COR-L47 (cell line): ENCODE data around the gene JAGN1.
A peak's percentile ranks its signal among the peaks of the same experiment; 100 is the strongest.
"Not testable (repeated sequence)": the region's sequence is repeated elsewhere in the genome, so short reads cannot be mapped to it uniquely, and the experiment has no call there.

Experiments
- DNase-seq: peaks from one replicate; lab custom pipeline; 2025; lab: John Stamatoyannopoulos, UW

JAGN1 gene

DNA sequence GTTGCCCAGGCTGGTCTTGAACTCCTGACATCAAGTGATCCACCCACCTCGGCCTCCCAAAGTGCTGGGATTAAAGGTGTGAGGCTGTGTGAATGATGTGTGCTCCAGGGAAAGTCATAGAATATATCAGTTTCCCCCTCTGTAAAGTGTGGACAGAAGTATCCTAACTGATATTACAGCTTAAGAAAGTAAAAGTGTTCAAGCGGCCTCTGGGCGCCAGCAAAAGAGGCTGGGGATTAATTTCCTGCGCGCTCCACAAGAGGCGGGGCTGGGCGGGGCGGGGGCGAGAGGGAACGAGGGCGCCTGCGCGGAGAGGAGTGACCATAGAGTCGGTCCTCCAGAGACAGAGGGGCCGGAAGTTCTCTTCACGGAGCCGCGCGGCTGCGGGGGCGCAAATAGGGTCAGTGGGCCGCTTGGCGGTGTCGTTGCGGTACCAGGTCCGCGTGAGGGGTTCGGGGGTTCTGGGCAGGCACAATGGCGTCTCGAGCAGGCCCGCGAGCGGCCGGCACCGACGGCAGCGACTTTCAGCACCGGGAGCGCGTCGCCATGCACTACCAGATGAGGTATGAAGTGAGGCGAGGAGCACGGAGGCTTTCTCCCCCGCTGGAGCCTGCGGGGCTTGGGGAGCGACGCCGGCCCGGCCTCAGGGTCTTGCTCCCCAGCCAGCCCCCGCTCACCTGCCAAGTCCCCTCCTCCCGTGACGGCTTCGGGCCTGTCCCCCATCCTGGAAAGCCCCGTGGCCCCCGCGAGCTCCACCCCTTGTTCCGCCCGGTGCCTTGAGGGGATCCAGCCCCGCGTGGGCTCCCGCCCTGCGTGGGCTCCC, at the start of gene JAGN1:
Gene JAGN1 (plus strand): TSS at position 362 of the 823 bp plus-strand sequence. CDS start 113 bp downstream, at position 475.
- DNase-seq = peak; percentile 47

DNA sequence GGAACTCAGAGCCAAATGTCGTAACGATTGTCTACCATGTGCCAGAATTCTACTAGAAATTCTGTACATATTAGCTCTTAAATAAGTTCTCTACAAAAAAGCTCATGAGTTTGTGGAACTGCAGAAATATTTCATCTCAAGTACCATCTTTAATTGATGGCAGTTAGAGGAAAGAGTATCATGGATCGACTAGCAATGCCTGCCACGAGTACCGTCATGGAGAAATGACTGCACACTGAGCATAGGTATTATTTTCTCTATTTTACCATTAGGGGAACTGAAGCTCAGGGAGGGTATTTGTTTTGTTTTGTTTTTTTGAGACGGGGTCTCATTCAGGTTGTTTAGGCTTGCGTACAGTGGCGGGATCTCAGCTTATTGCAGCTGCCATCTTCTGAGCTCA, 49.4 kb upstream of the JAGN1 start:
- no peak for DNase-seq

DNA sequence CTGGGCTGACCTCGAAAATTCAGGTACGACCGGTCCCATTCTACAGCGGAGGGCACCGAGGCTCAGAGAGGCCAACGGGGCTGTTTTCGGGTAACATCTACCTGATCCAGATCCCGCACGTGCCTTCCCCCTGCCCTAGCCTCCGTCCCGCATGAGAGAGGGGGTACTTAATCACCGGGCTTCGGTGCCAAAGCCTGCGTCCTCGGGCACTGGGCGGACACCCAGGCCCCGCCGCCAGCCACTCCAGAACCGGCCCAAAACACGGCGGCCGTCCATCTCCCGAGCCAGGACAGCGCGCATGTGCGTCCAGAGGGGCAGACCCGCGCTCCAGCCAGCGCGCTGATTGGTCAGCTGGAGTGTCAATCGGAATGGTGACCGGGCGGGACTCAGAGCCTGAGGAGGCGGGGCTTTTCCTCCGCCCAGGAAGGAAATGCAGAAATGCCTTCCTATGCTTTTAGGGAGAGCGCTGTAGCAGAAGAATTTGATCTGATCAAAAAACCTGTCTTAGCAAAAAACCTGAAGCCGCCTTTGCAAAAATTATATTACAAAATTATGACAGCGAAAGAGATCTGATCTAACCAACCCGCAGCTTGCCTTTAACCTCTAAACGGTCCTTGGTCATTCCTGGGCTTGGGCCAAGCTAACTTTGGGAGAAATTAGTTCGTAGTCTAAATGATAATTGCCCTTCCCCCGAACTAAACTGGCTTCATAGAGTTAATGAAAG, 46.5 kb upstream of the JAGN1 start, which contains the start of gene RPUSD3:
Gene RPUSD3 (minus strand): TSS at position 294 of the 724 bp plus-strand sequence. CDS start 18 bp downstream, at position 276.
- peak; percentile 68 for DNase-seq

DNA sequence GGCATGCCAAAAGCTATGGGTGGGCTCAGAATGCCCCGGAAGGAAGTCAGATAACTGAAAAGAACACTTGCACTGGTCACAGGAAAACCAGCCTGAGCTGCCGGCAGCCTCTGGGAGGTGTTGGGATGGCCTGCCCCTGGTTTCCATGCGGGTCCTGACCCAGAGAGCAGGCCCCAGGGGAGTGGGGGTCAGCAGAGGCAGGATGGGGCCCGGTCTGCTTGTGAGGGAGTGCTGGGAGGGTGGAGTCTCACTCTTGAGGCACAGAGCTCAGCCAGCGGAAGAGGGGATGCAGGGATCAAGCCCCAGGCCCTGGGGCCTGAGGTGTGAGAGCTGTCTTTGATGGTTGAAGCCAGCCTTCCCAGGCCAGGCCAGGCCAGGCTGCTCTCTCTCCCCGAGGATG, 44.2 kb upstream of the JAGN1 start:
- DNase-seq = no peak

DNA sequence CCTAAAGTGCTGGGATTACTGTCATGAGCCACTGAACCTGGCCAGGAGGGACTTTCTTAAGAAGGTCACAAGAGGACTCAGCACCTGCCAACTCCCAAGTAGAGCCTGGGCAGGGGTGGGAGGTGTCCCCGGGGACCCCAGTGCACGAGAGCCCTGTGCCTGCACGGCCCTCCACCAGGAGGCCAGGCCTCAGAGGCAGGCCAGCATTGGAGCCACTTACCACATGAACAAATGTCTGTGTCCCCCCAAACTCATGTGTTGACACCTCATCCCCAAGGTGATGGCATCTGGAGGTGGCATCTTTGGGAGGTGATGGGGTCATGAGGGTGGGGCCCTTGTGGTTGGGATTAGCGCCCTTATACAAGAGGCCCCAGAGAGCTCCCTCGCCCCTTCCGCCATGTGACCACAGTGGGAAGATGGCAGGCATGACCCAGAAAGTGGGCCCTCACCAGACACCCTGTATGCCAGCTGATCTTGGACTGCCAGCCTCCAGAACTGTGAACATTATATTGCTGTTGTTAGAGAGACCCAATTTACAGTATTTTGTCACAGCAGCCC, 43.4 kb upstream of the JAGN1 start:
- no peak for DNase-seq

DNA sequence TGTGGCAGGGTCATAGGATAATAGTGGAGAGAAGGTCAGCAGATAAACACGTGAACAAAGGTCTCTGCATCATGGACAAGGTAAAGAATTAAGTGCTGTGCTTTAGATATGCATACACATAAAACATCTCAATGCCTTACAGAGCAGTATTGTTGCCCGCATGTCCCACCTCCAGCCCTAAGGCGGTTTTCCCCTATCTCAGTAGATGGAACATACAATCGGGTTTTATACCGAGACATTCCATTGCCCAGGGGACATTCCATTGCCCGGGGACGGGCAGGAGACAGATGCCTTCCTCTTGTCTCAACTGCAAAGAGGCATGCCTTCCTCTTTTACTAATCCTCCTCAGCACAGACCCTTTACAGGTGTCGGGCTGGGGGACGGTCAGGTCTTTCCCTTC, 42.5 kb upstream of the JAGN1 start:
- not testable (repeated sequence) for DNase-seq

DNA sequence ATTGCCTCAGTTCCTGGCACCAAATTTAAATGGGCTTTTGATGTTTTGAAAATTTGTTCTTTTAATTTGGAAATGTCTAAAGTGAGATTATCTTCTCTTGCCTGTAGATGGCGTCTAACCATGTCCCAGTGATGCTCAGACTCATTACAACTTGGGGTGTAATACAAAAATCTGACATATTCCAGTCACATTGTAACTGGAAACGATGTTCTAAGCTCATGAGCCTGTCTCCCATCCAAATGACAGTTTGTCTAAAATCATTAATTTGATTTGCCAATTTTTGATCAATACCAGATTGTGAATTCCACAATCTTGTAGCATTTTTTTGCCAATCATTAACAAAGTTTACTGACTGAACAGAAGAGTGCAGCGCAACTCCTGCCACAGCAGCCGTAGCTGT, 41.5 kb upstream of the JAGN1 start:
- not testable (repeated sequence) for DNase-seq

DNA sequence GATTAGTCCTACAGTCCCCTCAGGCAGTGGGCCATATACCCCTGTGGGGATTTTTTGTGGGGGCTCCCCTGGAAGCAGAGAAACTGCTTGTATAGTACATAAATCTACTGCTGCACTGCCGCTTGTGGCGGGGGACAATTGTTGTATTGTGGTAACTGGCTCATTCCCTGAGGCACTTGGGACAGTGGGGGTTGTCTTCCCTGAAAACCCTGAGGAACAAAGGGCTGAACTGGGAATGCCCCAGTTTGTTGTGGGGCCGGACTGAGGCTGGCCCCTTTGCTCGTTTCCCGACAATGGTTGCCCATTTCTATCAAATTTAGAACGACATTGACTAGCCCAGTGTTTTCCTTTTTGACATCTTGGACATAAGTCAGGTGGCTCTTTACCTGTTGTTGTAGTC, 39.0 kb upstream of the JAGN1 start:
- DNase-seq = not testable (repeated sequence)

DNA sequence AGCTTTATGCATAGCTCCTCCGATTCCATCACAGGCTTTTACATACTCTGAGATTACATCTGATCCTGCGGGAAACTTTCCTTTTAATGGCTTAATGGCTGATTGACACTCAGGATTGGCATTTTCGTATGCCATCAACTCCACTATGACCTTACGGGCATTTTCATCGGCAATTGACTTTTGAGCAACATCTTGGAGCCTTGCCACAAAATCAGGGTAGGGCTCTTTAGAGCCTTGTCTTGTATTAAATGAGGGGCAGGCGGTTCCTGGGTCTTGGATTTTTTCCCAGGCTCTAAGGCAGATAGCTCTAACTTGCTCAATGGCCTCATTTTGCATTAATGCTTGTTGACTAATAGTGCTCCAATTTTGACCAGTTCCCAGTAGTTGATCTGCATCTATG, 38.5 kb upstream of the JAGN1 start:
- DNase-seq = not testable (repeated sequence)

DNA sequence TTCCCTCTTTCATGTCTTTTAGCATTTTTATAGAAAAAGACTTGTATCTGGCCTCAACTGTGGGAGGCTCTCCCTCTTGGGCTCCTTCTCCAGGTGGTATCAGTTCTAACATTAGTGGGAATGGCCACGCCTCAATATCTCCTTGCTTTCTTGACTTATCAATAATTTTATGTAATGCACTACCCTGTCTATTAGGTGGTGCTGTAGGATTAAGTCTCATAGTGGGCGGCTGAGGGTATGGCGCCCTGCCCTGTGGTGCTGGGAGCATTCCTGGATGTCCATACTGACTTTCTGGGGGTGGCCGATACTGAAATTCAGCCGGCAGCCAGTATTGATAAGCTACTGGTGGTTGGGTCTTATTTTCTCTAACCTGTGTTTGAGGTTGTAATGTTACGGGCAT, 37.9 kb upstream of the JAGN1 start:
- DNase-seq = no peak

DNA sequence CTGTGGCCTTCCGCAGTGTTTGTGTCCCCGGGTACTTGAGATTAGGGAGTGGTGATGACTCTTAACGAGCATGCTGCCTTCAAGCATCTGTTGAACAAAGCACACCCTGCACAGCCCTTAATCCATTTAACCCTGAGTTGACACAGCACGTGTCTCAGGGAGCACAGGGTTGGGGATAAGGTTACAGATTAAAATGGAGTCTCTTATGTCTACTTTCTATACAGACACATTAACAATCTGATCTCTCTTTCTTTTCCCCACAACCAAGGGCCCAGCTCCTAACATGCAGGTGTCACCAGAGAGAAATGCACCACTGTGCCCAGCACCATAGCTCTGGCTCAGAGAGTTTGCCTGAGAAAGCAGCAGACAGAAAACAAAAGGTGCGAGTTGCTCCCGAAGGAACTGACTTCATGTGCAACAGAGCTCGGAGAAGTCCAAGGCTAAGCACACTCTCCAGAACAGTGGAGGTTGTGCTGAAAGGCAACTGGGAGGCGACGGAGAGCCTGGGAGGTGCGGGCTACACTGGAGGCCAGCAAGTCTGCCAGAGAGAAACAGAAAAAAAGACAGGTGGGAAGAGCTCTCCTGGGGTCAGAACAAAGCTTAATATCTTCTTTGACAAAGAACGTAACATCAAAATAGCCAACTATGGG, 36.0 kb upstream of the JAGN1 start:
- DNase-seq = not testable (repeated sequence)

DNA sequence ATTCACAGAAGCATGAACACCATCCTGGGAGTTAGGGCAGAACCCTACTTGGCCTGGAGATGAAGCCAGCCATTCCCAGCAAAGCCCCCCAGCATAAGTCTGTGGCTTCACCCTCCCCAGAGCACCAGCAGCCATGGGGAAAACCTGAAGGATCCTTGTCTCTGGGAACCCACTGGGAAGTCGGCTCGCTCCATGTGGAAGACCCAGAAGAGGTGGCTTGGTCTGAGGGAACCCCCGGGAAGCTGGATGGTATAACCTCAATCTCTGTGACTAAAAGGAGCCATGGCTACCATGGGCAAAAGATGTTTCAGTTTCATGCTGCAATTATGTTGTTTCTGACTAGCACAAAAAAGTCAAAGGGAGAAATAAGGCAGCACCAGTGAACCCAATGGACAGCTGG, 34.8 kb upstream of the JAGN1 start:
- DNase-seq = no peak

DNA sequence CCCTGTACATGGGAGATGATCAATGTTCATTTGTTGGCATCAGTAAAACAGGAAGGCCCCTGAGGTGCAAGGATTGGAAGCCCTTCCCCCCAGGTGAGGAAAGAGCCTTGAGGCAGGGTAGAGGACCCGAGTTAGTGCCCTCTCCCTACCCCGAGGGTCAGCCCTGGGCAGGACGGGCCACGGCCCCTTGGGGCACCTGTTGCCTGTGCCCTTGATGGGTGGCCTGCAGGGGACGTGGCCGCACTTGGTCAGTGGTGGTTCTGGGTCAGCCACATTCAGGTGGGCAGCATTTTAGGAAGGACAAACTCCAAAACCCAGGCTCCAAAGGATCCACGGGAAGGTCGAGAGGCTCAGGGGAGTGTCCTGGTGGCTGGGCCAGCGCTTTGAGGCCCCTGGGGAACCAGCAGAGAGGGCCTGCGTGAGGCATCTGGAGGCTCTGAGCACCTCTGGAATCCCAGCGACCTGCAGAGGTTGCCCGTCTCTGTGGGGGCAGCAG, 30.8 kb upstream of the JAGN1 start:
- no peak for DNase-seq

DNA sequence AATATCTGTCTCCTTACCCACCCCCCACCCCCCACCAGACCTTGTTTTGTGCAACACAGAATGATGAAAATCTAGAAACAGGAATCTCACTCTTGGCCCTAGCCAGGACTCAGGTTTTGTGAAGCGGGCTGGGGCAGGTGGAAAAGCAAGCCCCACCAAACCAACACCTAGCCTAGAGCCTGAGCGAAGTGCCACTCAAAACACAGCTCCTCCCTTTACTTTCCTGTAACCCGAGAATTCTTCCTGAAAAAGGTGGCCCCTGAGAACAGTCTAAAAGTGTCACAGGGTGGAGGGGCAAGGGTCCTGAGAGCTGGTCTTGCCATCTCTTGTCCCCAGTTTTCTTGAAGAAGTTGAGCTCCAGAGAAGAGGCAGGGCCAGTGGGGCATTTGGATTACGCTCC, 29.2 kb upstream of the JAGN1 start:
- DNase-seq = no peak

DNA sequence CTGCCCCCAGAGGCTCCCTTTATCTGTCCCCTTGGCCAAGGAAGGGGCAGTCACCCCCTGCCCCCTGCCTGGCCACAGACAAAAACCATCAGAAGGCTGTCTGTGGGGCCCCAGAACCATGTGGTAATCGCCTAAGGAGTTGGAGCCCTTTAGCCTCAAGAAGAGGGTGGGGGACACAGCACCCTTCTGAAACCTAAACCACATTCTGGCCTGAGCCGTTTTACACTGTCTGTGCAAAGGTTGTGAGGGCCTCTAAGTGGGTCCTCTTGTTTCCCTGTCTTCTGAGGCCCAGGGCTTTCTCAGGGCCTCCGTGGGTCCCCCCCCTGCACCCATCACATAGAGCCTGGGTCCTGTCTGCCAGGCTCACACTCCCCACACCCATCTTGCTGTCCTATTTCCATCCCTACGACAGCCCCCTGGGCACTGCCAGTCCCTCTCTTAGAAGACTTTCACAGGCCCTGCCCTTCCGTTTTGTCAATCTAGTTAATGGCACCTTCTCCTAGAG, 28.7 kb upstream of the JAGN1 start:
- DNase-seq = no peak

DNA sequence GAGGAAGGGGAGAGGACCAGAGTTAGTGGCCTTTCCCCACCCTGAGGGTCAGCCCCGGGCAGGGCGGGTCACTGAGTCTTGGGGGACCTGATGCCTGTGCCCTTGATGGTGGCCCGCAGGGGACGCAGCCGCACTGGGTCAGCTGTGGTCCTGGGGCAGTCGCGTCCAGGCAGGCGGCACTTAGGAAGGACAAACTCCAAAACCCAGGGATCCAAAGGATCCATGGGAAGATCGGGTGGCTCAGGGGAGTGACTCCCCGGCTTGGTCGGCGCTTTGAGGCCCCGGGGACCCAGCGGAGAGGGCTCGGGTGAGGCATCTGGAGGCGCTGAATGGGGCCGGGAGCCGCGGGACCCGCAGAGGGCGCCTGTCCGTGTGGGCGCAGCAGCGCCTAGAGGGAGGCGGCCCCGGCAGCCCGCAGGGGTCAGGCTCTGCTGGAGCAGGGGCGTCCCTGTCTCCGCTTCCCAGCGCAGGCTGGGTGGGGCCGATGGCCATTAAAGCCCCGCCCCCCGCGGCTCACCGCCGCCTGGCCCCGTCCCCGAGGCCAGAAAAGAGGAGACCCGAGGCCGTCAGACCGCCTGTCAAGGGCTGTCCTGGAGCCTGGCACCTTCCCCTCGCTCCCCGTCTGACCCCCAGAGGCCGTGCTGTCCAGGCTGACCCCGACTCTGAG, 27.9 kb upstream of the JAGN1 start:
- DNase-seq = no peak

DNA sequence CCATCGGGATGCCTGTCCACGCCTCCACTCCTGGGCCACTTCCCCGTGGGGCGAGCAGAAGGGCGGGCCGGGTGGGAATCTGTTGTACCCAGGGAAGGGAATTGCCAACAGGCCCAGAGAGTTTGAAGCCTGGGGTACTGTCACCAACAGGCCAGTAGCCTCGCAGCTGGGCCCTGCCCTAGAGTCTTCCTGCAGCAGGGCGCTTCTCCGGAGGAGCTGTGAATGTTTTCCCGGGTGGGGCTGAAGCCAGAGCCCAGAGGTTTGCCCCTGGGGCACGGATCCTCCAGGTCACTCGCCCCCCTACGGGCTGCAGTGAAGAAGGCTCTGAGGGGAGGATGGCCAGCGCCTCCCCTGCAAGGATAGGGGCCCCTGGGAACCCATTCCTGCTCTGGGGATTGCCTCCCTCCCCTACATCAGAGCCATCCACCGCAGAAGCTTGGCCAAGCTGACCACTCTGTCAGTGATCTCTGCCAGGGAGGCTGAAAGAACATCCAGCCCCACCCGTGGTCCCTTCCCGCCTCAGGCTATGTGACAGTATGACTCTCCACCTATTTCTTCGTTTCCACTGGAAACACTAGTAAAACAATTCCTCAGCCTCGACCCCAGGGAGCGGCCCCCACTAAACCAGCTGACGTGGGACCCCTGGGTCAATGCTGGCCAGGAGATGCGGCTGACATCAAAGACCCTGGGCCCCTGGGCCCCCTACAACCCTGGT, 27.2 kb upstream of the JAGN1 start:
- no peak for DNase-seq

DNA sequence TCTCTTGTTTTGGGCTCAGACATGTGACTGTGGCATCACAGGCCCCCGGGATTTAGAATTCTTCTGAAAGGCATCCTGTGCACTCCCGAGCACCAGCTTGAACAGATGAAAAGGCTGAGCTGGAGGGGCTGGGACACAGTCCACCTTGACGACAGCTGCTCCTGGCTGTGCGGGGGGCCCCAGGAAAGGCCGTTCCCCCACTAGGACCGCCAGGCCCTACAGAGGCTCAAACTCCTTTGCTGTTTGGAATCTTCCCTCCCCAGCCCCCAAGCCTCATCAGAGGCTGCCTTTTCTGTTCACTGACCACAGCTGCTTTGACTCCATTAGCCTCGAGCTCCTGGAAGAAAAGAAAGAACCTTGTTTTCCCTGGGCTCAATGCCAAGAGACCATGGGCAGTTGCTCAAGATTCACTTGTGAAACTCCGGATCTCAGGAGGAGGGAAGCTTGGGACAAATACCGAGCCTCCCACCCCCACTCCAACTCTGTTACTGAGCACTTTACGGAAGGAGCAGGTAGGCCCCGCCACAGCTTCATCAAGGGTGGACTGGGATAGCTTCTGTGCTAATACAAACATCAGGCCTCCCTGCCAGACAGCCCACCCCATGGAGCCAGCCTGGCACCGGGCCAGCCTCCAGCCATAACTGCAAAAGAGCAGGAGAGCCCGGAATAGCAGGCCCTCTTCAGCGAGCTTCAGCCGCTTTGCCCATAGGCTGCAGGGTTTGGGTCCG, 26.0 kb upstream of the JAGN1 start:
- DNase-seq = peak; percentile 30

DNA sequence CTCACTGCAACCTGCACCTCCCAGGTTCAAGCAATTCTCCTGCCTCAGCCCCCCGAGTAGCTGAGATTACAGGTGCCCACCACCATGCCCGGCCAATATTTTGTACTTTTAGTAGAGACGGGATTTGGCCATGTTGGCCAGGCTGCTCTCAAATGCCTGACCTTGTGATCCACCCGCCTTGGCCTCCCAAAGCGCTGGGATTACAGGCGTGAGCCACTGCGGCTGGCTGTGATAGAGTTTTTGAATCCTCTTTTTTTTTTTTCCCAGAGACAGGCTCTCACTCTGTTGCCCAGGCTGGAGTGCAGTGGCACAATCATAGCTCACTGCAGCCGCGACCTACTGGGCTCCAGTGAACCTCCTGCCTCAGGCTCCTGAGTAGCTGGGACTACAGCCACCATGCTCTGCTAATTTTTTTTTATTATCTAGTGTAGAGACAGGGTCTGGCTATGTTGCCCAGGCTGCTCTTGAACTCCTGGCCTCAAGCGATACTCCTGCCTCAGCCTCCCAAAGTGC, 25.2 kb upstream of the JAGN1 start:
- DNase-seq = not testable (repeated sequence)

DNA sequence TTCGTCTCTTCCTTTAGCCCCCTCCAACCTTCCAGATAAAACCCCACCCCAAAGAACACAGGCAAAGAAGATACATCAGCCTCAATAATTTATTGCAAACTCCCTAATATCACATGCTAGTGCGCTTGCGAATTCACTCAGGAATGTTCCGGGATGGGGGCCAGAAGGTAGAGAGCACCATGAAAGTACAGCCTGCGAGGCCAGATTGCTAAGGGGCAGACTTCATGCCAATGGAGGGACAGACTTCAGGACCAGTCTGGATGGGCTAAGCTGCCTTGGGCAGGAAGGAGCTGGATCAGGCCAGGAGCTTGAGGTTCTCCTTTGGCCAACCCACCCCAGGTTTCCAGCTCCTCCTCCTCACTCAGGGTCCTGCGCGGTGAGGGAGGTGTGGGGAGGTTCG, 23.8 kb upstream of the JAGN1 start:
- no peak for DNase-seq
